ENCODE data around the gene NMT2.

- TF ChIP-seq, protein P1, sequence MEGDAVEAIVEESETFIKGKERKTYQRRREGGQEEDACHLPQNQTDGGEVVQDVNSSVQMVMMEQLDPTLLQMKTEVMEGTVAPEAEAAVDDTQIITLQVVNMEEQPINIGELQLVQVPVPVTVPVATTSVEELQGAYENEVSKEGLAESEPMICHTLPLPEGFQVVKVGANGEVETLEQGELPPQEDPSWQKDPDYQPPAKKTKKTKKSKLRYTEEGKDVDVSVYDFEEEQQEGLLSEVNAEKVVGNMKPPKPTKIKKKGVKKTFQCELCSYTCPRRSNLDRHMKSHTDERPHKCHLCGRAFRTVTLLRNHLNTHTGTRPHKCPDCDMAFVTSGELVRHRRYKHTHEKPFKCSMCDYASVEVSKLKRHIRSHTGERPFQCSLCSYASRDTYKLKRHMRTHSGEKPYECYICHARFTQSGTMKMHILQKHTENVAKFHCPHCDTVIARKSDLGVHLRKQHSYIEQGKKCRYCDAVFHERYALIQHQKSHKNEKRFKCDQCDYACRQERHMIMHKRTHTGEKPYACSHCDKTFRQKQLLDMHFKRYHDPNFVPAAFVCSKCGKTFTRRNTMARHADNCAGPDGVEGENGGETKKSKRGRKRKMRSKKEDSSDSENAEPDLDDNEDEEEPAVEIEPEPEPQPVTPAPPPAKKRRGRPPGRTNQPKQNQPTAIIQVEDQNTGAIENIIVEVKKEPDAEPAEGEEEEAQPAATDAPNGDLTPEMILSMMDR (IDR thresholded peaks at IDR 0.05) = no peak
- TF ChIP-seq EZH2 (IDR thresholded peaks at IDR 0.05) (no peak), EZH2phosphoT487 (IDR thresholded peaks at IDR 0.05) (no peak)
Measured at GRCh38 chr10:15189133-15189885, 20.8 kb upstream of the NMT2 start.
